Measurements from ENCODE around the gene PALLD. TPM values are rescaled to one million over a fixed set of nuclear protein-coding genes. Genes with fewer than 3 reads are reported as not detected.

The PALLD gene
- total RNA-seq, 1 donor from 2014 or later: 45.6 TPM

- TF ChIP-seq CTCF (conservative IDR thresholded peaks at IDR 0.05; ENCODE audit: low read depth, low read length): no peak
- DNase-seq (ENCODE audit: low read depth): peak; percentile 63
- H3K4me3 ChIP-seq (ENCODE audit: low read depth, low read length): no peak overlapping the region
Observed at GRCh38 chr4:168524006-168524405, 27.2 kb downstream of the PALLD start.

- no peak for TF ChIP-seq CTCF (conservative IDR thresholded peaks at IDR 0.05; ENCODE audit: low read depth, low read length)
- DNase-seq (ENCODE audit: low read depth): no peak
- H3K4me3 ChIP-seq (ENCODE audit: low read depth, low read length): no peak overlapping the region
Observed at GRCh38 chr4:168524897-168525296, 28.0 kb downstream of the PALLD start.

- no peak for DNase-seq (ENCODE audit: low read depth)
- H3K4me3 ChIP-seq (ENCODE audit: low read depth, low read length): no peak overlapping the region
- TF ChIP-seq CTCF (conservative IDR thresholded peaks at IDR 0.05; ENCODE audit: low read depth, low read length): no peak
Observed at GRCh38 chr4:168527560-168527959, 30.7 kb downstream of the PALLD start.

DNA sequence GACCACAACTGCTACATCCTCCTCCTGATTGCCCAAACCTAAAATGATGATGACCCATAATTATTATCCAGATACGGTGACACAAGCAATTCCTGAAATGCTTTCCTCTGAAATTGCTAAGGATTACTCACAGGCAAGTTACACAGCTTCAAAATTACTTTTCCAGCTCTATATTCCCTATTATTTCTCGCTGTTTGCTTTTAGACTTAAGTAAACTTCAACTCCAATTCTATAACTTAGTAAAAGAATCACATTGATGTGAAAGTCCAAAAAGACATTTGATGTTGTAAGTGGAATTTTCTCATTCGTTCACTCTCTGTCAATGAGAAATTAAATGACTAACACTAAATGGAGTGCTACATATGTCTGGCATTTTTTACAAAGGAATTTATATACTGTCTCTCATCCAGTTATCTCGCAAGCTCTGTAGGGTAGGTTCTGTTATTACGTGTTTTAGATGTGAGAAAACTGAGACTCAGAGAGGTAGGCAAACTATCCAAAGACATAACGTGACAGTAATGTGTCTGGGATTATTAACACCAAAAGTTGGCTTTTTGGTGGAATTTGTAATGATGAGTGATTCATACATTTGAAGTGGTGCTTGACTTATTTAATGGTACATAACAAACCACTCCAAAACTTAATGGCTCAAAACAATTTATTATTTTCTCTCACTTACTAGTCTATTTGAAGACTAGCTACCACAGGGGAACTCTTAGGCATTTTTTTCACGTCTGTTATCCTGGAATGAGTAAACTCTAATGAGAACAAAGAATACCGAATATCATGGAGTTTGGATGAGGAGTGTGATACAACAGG, 31.5 kb downstream of the PALLD start:
- no peak for DNase-seq (ENCODE audit: low read depth)
- H3K4me3 ChIP-seq (ENCODE audit: low read depth, low read length): no peak overlapping the region
- no peak for TF ChIP-seq CTCF (conservative IDR thresholded peaks at IDR 0.05; ENCODE audit: low read depth, low read length)

DNA sequence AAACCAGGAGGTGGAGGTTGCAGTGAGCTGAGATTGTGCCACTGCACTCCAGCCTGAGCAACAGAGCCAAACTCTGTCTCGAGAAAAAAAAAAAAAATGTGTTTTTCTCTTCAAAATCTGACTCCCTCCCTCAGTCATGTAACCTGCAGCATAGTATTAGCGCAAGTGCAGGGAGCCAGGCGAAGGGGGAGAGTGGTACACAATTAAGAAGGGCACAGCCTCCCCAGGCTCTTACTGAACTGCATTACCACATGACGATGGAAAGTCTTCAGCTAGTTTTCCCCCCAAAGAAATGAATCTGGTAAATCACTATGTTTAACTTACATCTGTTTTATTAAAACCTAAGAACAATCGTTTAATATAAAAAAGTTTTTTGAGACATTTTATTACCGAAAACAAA, 32.4 kb downstream of the PALLD start:
- no peak overlapping the region for H3K4me3 ChIP-seq (ENCODE audit: low read depth, low read length)
- no peak for DNase-seq (ENCODE audit: low read depth)
- no peak for TF ChIP-seq CTCF (conservative IDR thresholded peaks at IDR 0.05; ENCODE audit: low read depth, low read length)

- no peak overlapping the region for H3K4me3 ChIP-seq (ENCODE audit: low read depth, low read length)
- TF ChIP-seq CTCF (conservative IDR thresholded peaks at IDR 0.05; ENCODE audit: low read depth, low read length): no peak
- DNase-seq (ENCODE audit: low read depth): no peak
Observed at GRCh38 chr4:168531305-168531704, 34.5 kb downstream of the PALLD start.

DNA sequence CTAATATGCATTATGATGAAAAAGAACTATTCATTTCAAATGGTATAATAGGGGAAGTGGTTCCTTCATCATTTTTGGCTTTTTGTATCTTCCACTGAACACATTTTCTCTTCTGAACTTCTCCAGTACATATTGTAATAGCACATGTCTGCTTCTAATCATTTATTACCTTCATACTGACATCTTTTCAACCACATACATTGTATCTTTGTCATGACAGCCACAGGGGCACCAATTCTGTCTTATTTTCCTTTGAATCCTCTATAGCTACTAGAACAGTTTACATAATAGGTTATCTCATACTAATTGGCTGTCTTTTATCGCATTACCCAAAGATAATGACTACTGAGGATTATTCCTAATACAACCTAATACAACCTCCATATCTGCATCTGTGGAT, 37.7 kb downstream of the PALLD start:
- no peak for DNase-seq (ENCODE audit: low read depth)
- no peak for TF ChIP-seq CTCF (conservative IDR thresholded peaks at IDR 0.05; ENCODE audit: low read depth, low read length)
- no peak overlapping the region for H3K4me3 ChIP-seq (ENCODE audit: low read depth, low read length)

All from epithelial cell of proximal tubule (primary cell).